ENCODE data around the gene CD22.
"Not testable (repeated sequence)": the region's sequence is repeated elsewhere in the genome, so short reads cannot be mapped to it uniquely, and the experiment has no call there.

Gene CD22

GRCh38 chr19:35373492-35373891, 44.5 kb downstream of the CD22 start:
- DNase-seq (ENCODE audit: low spot score in 2 of 2) = no peak
- in situ Hi-C loops (cut with MboI; ENCODE audit: low sequenced_read_pairs) = no loop called here
- H3K9me3 ChIP-seq = no peaks in the 10 kb centered on the region
- H3K27me3 ChIP-seq (ENCODE audit: low read depth) = no peaks in the 10 kb centered on the region
- H3K36me3 ChIP-seq (replicated peaks) = no peaks in the 10 kb centered on the region
- no peaks in the 10 kb centered on the region for H3K4me1 ChIP-seq
- no peak overlapping the region for H3K4me3 ChIP-seq

- H3K4me3 ChIP-seq; H3K36me3 ChIP-seq (replicated peaks); H3K4me1 ChIP-seq; H3K9me3 ChIP-seq; DNase-seq (ENCODE audit: low spot score in 2 of 2); in situ Hi-C loops (cut with MboI; ENCODE audit: low sequenced_read_pairs); H3K27me3 ChIP-seq (ENCODE audit: low read depth): not testable (repeated sequence)
Measured at GRCh38 chr19:35374031-35374430, 45.0 kb downstream of the CD22 start.

GRCh38 chr19:35375505-35376307, 46.7 kb downstream of the CD22 start:
- in situ Hi-C loops (cut with MboI; ENCODE audit: low sequenced_read_pairs) = no loop called here
- Histone ChIP-seq H3K27me3 (ENCODE audit: low read depth) (no peaks in the 10 kb centered on the region), H3K4me1 (no peaks in the 10 kb centered on the region), H3K9me3 (no peaks in the 10 kb centered on the region), H3K36me3 (replicated peaks) (no peaks in the 10 kb centered on the region), H3K4me3 (no peak overlapping the region)
- no peak for DNase-seq (ENCODE audit: low spot score in 2 of 2)

- Histone ChIP-seq H3K9me3 (no peaks in the 10 kb centered on the region), H3K36me3 (replicated peaks) (no peaks in the 10 kb centered on the region), H3K4me3 (no peak overlapping the region), H3K27me3 (ENCODE audit: low read depth) (no peaks in the 10 kb centered on the region), H3K4me1 (no peaks in the 10 kb centered on the region)
- no peak for DNase-seq (ENCODE audit: low spot score in 2 of 2)
- in situ Hi-C loops (cut with MboI; ENCODE audit: low sequenced_read_pairs) = no loop called here
Measured at GRCh38 chr19:35377656-35378055, 48.7 kb downstream of the CD22 start.

GRCh38 chr19:35378356-35378755, 49.4 kb downstream of the CD22 start:
- Histone ChIP-seq H3K36me3 (replicated peaks) (no peaks in the 10 kb centered on the region), H3K4me3 (no peak overlapping the region), H3K27me3 (ENCODE audit: low read depth) (no peaks in the 10 kb centered on the region), H3K4me1 (no peaks in the 10 kb centered on the region), H3K9me3 (no peaks in the 10 kb centered on the region)
- no peak for DNase-seq (ENCODE audit: low spot score in 2 of 2)
- in situ Hi-C loops (cut with MboI; ENCODE audit: low sequenced_read_pairs) = no loop called here

- H3K36me3 ChIP-seq (replicated peaks); in situ Hi-C loops (cut with MboI; ENCODE audit: low sequenced_read_pairs); H3K27me3 ChIP-seq (ENCODE audit: low read depth); H3K4me1 ChIP-seq; H3K4me3 ChIP-seq; H3K9me3 ChIP-seq; DNase-seq (ENCODE audit: low spot score in 2 of 2): not testable (repeated sequence)
Measured at GRCh38 chr19:35379545-35379944, 50.6 kb downstream of the CD22 start.

- in situ Hi-C loops (cut with MboI; ENCODE audit: low sequenced_read_pairs) = no loop called here
- Histone ChIP-seq H3K4me1 (no peaks in the 10 kb centered on the region), H3K9me3 (peaks cover 6% of the 10 kb centered on the region), H3K36me3 (replicated peaks) (no peaks in the 10 kb centered on the region), H3K27me3 (ENCODE audit: low read depth) (no peaks in the 10 kb centered on the region), H3K4me3 (no peak overlapping the region)
- DNase-seq (ENCODE audit: low spot score in 2 of 2) = no peak
Measured at GRCh38 chr19:35379992-35380391, 51.0 kb downstream of the CD22 start.

DNA sequence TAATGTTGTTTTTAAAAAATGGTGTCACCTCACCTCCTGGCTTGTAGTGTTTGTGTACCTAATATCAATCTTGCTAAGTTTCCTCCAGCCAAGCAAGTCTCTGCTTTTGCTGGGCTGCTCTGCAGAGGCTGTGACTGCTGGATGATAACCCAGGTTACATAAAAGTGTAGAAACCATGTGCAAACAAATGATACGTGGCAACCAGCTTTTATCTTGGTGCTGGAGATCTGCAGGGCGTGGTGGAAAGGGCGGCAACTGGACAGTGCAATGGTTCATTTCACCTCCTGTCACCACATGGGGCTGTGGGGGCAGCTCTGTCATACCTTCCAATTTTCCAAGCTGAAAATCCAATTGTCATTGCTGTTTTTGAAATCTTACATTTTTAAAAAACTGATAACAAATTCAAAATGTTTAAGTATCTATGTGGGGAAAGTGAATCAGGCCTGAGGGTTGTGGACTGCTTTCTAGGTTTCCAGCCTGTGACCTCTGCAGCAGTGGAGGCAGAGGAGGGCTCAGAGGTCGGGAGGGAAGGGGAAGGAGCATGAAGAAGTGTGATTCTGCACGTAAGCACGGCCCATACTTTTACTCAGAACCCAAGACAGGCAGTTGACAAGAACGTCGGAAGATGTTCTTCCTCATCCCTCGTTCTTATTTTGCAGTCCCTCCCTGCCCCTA, 51.6 kb downstream of the CD22 start:
- H3K4me1 ChIP-seq = no peaks in the 10 kb centered on the region
- H3K9me3 ChIP-seq = peaks cover 10% of the 10 kb centered on the region
- in situ Hi-C loops (cut with MboI; ENCODE audit: low sequenced_read_pairs) = no loop called here
- H3K27me3 ChIP-seq (ENCODE audit: low read depth) = no peaks in the 10 kb centered on the region
- no peak for DNase-seq (ENCODE audit: low spot score in 2 of 2)
- no peak overlapping the region for H3K4me3 ChIP-seq
- no peaks in the 10 kb centered on the region for H3K36me3 ChIP-seq (replicated peaks)

- Histone ChIP-seq H3K9me3 (peaks cover 18% of the 10 kb centered on the region), H3K36me3 (replicated peaks) (no peaks in the 10 kb centered on the region), H3K4me3 (no peak overlapping the region), H3K27me3 (ENCODE audit: low read depth) (no peaks in the 10 kb centered on the region), H3K4me1 (no peaks in the 10 kb centered on the region)
- no peak for DNase-seq (ENCODE audit: low spot score in 2 of 2)
- in situ Hi-C loops (cut with MboI; ENCODE audit: low sequenced_read_pairs) = no loop called here
Measured at GRCh38 chr19:35381318-35381717, 52.3 kb downstream of the CD22 start.

GRCh38 chr19:35381926-35382325, 52.9 kb downstream of the CD22 start:
- in situ Hi-C loops (cut with MboI; ENCODE audit: low sequenced_read_pairs) = no loop called here
- H3K36me3 ChIP-seq (replicated peaks) = no peaks in the 10 kb centered on the region
- DNase-seq (ENCODE audit: low spot score in 2 of 2) = no peak
- H3K27me3 ChIP-seq (ENCODE audit: low read depth) = no peaks in the 10 kb centered on the region
- H3K9me3 ChIP-seq = peaks cover 19% of the 10 kb centered on the region
- no peaks in the 10 kb centered on the region for H3K4me1 ChIP-seq
- H3K4me3 ChIP-seq = no peak overlapping the region

DNA sequence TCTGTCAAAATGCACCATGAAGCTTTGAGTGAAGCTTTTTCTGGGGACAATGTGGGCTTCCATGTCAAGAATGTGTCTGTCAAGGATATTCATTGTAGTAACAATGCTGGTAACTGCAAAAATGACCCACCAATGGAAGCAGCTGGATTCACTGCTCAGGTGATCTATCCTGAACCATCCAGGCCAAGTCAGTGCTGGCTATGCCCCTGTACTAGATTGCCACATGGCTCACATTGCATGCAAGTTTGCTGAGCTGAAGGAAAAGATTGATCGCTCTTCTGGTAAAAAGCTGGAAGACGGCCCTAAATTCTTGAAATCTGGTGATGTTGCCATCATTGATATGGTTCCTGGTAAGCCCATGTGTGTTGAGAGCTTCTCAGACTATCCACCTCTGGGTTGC, 54.5 kb downstream of the CD22 start:
- H3K9me3 ChIP-seq = peaks cover 24% of the 10 kb centered on the region
- in situ Hi-C loops (cut with MboI; ENCODE audit: low sequenced_read_pairs) = no loop called here
- H3K4me1 ChIP-seq = no peaks in the 10 kb centered on the region

GRCh38 chr19:35388277-35389054, 59.5 kb downstream of the CD22 start:
- H3K27me3 ChIP-seq (ENCODE audit: low read depth) = no peaks in the 10 kb centered on the region
- H3K4me1 ChIP-seq = no peaks in the 10 kb centered on the region
- H3K9me3 ChIP-seq = peaks cover 24% of the 10 kb centered on the region
- no peak overlapping the region for H3K4me3 ChIP-seq
- no peak for DNase-seq (ENCODE audit: low spot score in 2 of 2)
- in situ Hi-C loops (cut with MboI; ENCODE audit: low sequenced_read_pairs) = no loop called here
- H3K36me3 ChIP-seq (replicated peaks) = no peaks in the 10 kb centered on the region; the same call in 1 of the 2 replicates

More for the DNA sequence above, 54.5 kb downstream of the CD22 start:
- H3K27me3 ChIP-seq (ENCODE audit: low read depth) = no peaks in the 10 kb centered on the region
- no peaks in the 10 kb centered on the region; the same call in 1 of the 2 replicates for H3K36me3 ChIP-seq (replicated peaks)
- no peak for DNase-seq (ENCODE audit: low spot score in 2 of 2)
- no peak overlapping the region for H3K4me3 ChIP-seq

DNA sequence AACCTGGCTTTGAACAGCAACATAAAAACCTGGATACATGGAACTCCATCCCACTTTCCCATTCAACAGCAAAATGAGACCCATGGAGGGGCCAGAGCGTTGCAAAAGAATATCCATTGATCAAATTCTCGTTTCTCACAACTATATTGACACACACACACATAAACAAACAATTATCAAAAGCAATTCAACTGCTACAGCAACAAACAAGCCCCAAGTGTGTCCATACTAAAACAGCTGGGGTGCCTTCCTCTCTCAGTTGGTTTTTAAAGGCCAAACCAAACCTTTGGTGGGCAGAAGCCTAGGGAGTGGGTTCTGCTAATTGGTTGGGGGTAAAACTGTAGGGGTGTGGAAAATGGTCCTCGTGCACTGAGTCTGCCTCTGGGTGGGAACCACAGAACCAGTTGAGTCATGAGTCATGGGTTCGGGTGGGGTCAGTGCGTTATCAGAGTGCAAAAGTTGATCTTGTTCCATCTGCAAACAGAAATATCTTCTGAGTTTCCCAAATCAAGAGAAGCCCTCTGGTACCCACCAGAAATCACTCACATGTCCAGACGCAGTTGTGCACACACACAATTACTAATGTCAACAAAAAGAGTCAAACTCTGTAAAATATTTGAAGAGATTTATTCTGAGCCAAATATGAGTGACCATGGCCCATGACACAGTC, 60.3 kb downstream of the CD22 start:
- Histone ChIP-seq H3K4me1 (no peaks in the 10 kb centered on the region), H3K4me3 (no peak overlapping the region), H3K9me3 (peaks cover 23% of the 10 kb centered on the region), H3K27me3 (ENCODE audit: low read depth) (no peaks in the 10 kb centered on the region), H3K36me3 (replicated peaks) (no peaks in the 10 kb centered on the region; the same call in 1 of the 2 replicates)
- DNase-seq (ENCODE audit: low spot score in 2 of 2) = no peak
- in situ Hi-C loops (cut with MboI; ENCODE audit: low sequenced_read_pairs) = no loop called here
